Activated CD4-positive, CD25-positive, alpha-beta regulatory T cell (primary cell): ENCODE measurements around the gene SNRNP35.
"Not testable (repeated sequence)": the region's sequence is repeated elsewhere in the genome, so short reads cannot be mapped to it uniquely, and the experiment has no call there.

ENCODE experiments used
- DNase-seq, 4 experiments: peaks; one replicate each; lab custom pipeline; 2025; lab: John Stamatoyannopoulos, UW

SNRNP35 gene

DNA sequence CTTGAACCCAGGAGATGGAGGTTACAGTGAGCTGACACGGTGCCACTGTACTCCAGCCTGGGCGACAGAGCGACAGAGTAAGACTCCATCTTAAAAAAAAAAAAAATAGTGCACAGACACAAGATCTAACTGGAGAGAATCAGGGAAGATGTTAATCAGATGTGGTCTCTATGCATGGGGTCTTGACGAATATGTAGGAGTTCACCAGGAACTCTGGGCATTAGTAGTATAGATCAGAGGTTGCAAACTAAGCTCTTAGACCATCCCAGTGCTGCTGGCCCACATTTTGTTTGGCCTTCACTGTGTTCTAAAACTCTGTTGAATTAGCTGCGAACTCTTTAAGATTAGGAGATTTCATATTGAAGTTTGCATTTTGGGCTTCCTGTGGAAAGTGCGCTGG is 31.6 kb downstream of the SNRNP35 start:
- DNase-seq, result no peak

DNA sequence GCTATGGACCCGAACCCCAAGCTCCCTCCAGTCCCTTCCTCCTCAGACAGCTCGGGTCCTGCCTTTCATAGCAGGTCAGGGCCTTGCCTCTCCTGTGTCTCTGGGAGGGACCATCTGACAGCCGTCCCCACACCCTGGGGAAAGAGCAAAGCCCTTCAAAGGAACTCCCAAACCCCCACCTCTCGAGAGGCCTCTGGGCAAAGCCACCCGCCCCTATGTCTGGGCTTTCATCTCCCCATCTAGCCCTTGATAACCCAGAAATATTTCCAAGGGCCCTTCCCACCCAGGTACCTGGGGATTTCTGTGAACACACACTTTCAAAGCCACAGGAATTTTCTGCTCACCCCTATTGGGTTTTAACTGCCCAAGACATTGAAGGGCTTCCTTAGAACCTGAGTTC is 32.1 kb downstream of the SNRNP35 start:
- DNase-seq, result no peak

DNA sequence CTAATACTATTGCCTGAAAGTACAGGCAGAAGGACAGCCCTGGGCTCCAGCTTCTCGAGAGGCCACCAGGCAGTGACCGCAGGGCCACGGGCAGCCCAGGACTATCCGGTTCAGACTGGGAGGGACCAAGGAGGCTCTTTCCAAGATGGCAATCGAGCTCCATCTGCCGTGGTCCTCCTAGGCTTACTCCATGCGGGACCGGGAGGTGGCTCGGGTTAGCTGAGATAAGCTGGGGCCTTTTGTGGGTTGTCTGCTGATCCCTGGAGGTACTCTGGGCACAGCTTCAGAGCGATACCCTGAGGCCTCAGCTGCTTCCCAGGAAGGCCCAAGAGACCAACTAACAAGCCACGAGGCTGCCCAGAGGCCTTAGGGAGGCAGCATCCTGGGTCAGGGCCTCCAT is 33.1 kb downstream of the SNRNP35 start:
- no peak for DNase-seq

DNA sequence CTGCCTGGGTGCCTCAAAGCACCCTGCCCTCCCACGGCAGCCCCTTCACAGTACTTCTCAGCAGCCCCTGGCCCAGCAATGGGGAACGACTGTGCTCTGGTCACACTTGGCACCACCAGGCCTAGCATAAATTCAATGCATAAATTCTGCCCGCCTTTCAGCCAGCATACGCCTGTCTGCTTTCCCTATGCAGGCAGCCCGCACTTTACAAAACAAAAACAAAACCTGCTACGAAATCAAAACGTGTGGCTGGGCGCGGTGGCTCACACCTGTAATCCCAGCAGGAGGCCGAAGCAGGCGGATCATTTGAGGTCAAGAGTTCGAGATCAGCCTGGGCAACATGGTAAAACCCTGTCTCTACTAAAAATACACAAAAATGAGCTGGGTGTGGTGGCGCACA is 33.5 kb downstream of the SNRNP35 start:
- DNase-seq, result no peak

DNA sequence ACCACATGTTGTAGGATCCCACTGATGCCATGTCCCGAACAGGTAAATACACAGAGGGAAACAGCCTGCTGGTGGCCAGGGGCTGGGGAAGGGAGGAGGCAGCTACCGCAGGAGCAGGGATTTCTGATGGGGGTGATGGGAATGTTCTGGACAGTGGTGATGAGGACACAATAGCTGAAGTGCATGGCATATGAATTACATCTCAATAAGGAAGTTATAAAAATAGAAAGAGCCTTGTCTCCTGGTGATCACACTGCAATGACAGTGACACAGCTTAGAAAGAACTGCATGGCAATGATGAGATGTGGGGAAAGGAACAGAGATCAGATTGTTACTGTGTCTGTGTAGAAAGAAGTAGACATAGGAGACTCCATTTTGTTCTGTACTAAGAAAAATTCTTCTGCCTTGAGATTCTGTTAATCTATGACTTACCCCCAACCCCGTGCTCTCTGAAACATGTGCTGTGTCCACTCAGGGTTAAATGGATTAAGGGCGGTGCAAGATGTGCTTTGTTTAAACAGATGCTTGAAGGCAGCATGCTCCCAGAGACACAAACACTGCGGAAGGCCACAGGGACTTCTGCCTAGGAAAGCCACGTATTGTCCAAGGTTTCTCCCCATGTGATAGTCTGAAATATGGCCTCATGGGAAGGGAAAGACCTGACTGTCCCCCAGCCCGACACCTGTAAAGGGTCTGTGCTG is 34.5 kb downstream of the SNRNP35 start:
- not testable (repeated sequence) for DNase-seq

DNA sequence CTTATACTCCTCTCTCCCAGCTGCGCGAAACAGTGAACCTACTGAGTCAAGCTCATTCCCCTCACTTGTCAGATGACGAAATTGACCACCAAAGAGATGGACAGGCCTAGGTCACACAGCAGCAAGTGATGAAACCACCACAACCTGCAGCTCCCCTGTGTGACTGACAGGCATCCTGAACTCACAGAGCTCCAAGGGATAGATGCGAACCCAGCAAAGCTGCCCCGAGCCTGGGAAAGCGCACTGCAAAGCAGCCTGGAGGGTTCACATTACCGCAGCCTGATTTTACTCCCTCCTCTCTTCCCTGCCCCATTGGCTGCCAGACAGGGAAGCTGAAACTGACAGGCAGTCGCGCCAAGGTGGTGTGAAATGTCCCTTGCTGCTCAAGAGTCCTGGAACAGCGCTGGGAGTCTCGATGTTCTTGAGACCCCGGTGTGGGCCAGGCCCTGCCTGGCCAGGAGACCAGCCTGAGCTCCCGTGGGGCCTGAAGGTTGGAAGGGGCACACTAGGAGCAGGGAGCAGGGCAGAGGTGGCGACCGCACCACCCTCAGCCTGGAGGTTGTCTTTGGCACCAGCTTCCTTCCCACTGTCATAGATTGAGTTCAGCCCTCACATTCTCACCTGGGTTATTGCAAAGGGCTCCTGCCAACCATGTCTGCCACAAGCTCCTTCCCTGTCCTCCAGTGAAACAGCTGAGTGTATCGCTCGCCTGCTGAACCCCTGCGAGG is 36.3 kb downstream of the SNRNP35 start:
- DNase-seq, result no peak

DNA sequence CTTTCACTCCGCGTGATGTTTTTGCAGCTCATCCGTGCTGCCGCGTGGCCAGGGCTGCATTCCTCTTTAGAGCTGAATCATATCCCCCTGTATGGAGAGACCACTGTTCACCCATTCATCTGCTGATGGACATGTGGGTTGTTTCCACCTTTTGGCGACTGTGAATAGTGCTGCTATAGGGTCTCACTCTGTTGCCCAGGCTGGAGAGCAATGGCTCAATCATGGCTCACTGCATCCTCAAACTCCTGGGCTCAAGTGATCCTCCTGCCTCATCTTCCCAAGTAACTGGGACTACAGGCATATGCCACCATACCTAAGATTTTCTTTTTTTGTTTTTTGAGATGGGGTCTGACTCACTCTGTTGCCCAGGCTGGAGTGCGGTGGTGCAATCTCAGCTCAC is 39.1 kb downstream of the SNRNP35 start:
- no peak for DNase-seq

DNA sequence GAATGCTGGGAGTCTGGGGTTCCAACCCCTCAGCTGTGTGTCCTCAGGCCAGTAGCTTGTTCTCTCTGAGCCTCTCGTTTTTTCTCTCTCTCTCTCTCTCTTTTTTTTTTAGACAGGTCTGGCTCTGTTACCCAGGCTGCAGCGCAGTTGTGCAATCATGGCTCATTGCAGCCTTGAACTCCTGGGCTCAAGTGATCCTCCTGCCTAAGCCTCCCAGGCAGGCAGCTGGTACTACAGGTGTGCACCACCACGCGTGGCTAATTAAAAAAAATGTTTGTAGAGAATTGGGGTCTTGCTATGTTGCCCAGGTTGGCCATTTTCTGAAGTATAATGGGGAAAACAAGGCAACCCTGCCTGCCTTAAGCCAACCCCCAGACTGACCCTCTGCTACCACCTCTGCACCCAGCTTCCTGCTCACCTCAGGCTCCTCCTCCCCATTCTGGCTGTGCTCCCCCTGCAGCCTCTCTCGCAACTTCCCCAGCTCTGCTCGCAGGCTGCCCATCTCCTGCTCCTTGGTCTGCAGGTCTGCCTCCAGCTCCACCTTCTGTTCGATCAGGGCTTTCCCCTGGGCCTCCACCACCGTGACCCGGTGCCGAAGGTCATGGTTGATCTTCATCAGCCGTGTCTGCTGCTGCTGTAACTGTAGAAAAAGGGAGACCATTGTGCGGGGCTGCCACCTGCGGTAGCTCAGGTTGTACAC is 40.3 kb downstream of the SNRNP35 start:
- DNase-seq, result no peak

DNA sequence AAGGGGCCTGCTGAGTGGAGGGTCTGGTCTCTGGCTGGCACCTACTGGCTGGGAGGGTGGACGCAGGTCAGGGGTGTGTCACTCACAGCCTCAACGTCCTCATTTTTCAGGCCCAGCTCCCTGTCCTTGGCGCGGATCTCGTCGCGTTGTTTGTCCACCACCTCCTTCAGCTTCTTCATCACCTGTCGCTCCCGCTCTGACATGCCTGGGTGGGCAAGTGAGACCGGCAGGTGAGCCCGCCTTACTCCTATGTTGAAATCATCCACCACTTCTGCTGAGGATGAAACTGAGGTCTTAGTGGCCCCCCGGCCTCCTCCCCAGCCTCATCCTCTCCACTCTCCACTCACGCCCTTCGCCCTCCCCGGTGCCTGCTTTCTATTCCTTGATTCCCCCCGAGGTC is 41.4 kb downstream of the SNRNP35 start:
- no peak for DNase-seq

DNA sequence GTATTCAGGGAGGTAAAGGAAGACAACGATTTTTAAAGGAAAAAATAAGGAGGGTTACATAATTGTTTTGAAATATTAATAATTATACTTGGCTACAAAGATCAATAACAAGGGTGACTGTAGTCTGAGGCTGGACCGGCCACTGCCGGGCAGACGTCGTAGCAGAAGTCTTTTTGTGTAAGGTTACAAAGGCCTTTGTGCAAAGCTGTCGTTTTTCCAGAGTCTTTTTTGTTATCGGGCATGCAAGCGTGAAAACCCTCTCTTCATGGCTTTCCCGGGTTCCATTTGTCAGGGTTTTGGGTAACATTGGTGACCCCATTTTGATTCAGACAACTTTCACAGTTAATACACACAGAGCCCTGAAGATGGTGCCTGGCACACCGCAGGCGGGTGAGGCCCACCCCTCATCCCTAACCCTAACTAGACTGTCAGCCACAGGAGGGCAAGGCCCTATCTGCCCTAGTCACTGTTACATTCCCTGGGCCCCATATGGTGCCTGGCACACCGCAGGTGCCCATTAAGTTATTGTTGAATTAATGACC is 44.3 kb downstream of the SNRNP35 start:
- DNase-seq, result no peak

DNA sequence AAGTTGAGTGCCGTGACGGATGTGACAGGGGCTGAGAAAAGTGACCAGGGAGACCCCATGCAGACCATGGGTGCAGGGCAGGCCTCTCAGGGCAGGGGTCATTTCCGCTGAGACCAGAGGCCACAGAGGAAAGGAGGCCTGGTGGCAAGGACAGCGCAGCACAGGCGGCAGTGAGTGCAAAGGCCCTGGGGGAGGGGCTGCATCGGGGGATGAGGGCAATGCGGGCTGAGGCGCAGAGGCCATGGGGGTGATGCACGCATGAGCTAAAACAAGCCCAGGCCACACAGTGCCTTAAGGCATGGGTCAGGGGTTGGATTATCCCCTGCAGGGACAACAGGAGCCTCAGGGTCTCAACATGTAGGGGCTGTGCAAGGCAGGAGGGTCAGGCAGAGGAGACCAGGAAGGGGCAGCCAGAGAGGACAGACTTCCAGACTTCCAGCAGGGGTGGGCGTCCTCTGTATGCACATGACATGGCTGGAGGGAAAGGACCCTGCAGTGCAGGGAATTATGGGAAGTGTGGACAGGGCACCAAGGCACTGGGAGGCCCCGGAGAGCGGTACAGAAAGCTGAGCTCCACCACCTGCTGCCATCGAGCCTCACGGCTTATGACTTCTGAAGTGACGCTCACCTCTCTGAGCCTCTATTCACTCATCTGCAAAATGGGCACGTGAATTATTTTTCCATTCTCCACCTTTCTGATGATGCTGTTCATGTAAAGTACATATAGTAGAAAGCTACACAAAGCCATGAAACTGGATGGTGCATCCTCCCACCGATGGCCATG is 48.3 kb downstream of the SNRNP35 start:
- no peak for DNase-seq

DNA sequence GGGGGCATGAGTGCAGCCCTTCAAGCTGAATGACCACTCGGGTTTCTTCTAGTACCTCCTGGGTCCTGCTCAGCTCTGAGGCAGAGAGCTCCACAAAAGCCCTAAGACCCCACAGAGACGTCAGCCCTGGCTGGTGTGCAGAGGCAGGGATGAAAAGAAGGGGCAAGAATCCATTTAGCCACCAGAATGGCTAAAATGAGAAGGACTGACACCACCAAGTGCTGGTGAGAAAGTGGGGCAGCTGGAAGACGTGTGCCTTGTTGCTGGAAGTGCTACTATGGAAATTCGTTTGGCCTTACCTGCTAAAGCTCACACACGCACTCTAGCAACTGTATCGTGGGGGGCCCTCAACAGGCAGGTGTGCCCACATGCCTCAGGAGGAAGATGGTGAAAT is 48.9 kb downstream of the SNRNP35 start:
- no peak for DNase-seq

DNA sequence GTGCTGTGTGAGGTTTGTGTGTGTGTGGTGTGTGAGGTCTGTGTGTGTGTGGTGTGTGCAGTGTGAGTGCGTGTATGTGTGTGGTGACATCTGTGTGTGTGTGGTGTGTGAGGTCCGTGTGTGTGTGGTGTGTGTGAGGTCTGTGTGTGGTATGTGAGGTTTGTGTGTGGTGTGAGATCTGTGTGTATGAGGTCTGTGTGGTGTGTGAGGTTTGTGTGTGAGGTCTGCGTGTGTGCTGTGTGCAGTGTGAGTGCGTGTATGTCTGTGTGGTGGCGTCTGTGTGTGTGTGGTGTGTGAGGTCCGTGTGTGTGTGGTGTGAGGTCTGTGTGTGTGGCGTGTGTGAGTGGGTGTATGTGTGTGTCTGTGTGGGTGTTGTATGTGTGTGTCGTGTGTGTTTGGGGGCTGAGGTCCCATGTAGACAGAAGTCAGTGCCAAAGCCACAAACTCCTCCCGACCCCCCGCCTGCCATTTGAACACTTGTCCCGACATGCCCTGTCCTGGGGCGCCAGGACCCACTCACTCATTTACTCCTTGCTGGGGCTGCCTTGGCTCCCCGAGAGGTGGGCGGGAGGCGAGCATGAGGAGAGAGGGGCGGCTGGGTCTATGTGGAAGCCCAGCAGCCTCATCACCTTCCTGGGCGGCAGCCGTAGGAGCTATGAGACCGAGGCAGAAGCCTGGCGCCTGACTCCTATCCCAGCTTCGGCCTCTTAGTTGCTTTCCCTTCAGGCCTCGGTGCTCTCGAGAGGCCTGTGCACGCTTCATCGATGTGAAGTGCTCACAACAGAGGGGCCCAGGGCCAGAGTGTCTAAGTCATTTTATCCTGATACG is 55.1 kb downstream of the SNRNP35 start:
- no peak for DNase-seq

DNA sequence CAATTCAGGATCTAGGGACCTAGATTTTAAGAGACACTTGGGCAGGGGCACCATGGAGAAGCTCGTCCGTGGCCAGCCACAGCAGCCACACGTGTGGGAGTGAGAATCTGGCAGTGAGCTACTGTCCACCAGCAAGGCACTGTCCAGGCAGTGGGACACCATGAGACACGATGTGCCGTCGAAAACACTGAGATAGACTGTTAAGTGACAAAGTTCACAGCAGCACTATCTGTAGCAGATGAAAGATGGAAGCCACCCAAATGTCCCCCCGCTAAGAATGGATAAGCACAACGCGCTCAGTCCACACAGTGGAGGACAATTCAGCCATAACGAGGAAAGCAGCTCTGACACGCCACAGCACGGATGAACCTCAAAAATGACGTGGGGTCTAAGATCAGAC is 55.9 kb downstream of the SNRNP35 start:
- no peak for DNase-seq

DNA sequence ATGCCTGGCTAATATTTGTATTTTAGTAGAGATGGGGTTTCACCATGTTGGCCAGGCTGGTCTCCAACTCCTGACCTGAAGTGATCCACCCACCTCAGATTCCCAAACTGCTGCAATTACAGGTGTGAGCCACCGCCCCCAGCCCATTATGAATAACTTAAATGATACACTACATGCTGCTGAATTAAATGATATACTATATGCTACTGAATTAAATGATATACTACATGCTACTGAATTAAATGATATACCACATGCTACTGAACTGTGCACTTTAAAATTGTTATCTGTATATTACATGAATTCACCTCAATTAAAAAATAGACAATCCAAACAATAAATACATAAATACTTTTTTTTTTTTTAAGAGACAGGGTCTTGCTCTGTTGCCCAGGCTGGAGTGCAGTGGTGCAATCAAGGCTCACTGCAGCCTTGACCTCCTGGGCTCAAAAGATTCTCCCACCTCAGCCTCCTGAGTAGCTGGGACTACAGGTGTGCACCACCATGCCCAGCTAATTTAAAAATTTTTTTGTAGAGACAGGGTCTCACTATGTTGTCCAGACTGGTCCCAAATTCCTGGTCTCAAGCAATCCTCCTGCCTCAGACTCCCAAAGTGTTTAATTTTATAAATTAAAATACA is 56.8 kb downstream of the SNRNP35 start:
- DNase-seq, result not testable (repeated sequence)

DNA sequence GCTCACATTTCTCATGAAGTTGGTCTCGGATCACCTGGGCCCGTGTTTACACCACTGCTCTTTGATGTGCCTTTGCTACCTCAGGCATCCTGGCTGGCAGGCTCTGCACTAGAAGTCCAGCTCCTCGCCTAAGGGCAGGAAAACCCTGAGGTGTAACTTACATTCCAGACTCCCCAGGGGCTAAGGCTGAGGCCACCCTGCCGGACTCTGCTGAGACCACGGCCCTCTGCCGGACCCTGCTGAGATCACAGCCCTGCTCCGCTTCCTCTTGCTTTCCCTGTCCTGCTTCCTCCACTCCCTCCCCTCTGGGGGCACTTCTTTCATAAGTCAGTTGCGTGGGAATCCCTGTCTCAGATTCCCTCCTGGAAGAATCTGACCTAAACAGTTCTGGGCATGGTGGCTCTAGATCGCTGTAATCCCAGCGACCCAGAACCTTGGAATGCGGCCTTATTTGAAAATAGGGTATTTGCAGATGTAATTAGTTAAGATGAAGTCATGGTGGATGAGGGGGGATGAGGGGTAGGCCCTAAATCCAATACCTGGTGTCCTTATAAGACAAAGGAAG is 58.4 kb downstream of the SNRNP35 start:
- no peak for DNase-seq
